Measurements from ENCODE around the gene PLA2G6.
"Not testable (repeated sequence)": the region's sequence is repeated elsewhere in the genome, so short reads cannot be mapped to it uniquely, and the experiment has no call there.

PLA2G6 gene

GRCh38 chr22:38164551-38164918, 17.1 kb downstream of the PLA2G6 start:
- DNase-seq, result no peak

- DNase-seq, result no peak
These were observed 17.6 kb downstream of the PLA2G6 start for GRCh38 chr22:38163844-38164550.

- DNase-seq, result no peak
These were observed 18.5 kb downstream of the PLA2G6 start for GRCh38 chr22:38162881-38163843.

DNA sequence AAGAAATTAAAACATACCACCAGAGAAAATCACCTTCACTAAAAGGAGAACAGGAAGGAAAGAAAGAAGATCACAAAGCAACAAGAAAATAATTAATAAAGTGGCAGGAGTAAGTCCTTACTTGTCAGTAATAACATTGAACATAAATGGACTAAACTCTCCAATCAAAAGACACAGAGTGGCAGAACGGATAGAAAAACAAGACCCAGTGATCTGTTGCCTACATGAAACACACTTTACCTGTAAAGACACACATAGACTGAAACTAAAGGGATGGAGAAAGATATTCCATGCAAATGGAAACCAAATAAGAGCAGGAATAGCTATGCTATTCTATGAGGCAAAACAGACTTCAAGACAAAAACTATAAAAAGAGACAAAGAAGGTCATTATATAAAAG, 25.9 kb downstream of the PLA2G6 start:
- no peak for DNase-seq

- DNase-seq, result not testable (repeated sequence)
These were observed 27.1 kb downstream of the PLA2G6 start for GRCh38 chr22:38154563-38154915.

DNA sequence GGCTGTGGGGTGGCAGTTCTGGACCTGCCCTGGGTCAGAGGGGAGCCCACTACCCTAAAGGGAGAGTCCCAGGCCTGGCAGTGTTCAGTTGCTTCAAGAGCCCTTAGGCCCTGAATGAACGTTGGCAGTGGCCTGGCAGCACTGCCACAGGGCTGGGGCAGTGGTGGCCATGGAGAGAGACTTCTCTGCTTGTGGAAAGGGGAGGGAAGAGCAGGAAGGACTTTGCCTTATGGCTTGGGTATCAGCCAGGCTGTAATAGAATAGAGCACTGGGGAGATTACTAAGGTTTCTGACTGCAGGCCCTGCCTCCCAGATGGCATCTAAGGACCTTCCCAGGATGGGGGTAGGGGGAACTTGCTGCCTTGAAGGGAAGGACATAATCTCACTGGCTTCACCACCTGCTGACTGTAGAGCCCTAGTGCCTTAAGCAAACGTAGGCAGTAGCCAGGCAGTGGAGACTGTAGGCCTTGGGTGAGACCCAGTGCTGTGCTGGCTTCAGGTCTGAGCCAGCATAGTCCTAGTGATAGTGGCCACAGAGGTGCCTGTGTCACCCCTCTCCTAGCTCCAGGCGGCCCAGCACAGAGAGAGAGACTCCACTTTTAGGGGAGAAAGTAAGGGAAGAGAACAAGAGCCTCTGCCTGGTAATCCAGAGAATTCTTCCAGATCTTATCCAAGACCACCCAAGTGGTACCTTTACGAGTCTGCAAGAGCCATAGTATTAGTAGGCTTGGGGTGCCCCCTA, 27.6 kb downstream of the PLA2G6 start:
- DNase-seq, result no peak

GRCh38 chr22:38151126-38151500, 30.5 kb downstream of the PLA2G6 start:
- peak in 1 of 2 donors; percentile 46 for DNase-seq

DNA sequence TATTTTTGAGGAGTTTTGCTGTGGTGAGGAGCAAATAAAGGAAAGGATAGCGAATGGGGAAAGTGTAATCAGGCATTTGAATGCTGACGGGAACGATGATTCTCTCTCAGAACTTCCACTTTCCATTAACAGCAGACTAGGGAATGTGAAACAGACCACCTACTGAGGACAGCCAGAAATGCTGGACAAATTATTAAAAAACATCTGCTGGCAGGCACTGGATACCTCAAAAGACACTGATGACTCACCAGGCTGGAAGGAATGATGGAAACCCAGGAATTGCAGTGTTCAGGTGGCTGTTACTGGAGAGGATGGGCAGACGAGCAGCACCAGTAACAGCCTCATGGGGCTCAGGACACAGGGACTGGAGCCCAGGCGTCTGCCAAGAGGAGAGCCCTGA, 33.4 kb downstream of the PLA2G6 start:
- DNase-seq, result no peak

GRCh38 chr22:38146166-38146565, 35.5 kb downstream of the PLA2G6 start:
- not testable (repeated sequence) for DNase-seq

GRCh38 chr22:38144025-38144405, 37.6 kb downstream of the PLA2G6 start:
- no peak for DNase-seq

DNA sequence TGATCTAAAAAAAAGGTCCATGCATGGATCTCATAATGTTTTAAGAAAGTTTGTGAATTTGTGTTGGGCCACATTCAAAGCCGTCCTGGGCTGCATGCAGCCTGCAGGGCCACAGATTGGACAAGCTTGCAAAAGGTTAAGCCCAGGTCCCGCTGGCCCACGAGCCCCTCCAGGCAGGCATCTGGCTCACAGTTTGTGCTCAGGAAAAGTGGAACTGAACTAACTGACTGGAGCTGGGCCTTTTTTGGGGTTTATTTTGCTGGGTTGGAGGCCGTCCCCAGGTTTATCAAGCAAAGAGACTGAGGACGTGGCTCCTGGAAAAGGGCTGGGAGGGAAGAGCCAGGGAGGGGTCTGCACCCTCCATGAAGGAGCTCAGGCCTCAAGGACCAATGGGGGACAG, 39.0 kb downstream of the PLA2G6 start:
- no peak for DNase-seq

- no peak for DNase-seq
These were observed 40.2 kb downstream of the PLA2G6 start for GRCh38 chr22:38141217-38141973.

GRCh38 chr22:38139901-38140300, 41.7 kb downstream of the PLA2G6 start:
- DNase-seq, result no peak

- no peak for DNase-seq
These were observed 42.7 kb downstream of the PLA2G6 start for GRCh38 chr22:38138961-38139360.

DNA sequence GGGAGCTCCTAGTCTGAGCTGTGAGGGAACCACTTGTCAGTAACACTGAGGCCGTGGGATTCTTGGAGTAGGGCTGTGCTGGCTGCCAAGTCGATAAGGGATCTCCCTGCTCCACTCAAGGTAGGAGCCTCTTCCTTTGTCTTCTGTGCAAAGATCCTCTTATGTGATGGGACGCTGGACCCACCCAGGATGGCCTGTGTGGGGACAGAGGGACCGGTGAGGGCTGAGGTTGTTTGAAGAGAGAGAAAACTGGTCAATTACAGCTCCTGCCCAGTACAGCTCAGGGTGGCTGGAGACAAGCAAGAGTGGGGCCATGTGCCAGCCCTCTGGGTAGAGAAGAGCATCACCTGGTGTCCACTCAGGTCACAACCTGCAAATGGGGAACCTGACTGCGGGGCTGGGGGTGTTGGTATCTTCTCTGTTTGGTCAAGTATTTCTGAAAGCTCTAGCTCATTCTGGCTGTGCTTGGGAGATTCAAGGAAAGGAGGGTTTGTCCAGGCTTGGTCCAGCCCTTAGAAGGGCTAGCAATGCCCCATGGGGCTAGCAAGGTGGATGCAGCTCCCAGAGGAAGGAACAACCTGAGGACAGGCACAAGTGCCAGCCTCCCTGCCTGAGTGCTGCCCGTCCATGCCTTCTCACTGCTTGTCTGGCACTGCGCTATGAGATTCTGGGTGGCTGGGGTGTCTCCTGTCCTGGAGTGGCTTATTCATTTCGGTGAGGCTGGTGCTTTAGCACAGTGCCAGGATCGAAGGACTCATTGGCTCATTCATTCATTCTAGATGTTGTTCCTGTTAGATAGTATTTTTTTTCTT, 43.5 kb downstream of the PLA2G6 start:
- DNase-seq, result no peak

GRCh38 chr22:38136607-38137006, 45.0 kb downstream of the PLA2G6 start:
- DNase-seq, result peak; percentile 20 to 27

DNA sequence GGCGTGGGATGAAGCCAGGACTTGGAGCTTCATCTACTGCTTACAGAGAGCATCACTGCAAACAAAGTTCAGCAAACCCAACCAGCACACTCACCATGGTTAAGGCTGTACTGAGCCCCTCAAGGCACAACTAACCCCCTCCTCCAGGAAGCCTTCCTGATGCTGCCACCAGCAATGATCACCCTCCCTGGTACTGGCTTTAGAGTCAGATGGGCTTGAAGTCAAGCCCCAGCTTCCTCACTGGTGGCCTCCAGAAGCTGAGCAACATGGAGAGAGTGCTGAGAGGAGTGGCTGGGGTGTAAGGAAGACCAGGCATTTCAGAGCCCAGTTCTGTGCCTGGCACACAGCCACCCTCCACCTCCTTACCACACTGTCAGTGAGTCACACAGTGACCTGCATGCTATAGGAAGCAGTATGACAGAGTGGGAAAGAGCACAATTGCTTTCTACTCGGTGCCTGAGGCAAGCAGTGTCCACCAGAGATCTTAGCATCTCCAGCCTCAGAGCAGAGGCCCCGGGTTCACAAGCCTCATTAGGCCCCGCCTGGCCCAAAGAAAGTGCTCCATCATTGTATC, 46.4 kb downstream of the PLA2G6 start:
- peak; percentile 74 to 90 for DNase-seq

- no peak for DNase-seq
These were observed 48.3 kb downstream of the PLA2G6 start for GRCh38 chr22:38133331-38133730.

- DNase-seq, result no peak
These were observed 48.8 kb downstream of the PLA2G6 start for GRCh38 chr22:38132794-38133193.

DNA sequence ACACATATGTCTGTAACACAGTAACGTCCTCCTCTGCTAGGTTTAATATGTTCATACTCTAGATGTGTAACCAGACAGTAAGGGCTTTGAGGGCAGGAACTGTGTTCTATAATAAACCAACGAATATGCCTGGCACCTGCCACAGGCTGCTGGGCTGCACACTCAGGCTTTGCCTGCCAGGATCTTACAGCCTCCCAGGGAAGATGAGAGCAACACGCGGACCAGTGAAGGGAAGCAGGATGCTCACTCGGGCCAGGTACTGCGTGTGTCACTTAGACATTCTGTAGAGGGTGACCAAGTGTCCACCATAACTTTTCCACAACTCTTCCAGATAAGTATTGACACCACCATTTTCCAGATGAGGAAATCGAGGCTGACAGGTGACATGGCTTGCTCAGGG, 49.5 kb downstream of the PLA2G6 start:
- no peak for DNase-seq

DNA sequence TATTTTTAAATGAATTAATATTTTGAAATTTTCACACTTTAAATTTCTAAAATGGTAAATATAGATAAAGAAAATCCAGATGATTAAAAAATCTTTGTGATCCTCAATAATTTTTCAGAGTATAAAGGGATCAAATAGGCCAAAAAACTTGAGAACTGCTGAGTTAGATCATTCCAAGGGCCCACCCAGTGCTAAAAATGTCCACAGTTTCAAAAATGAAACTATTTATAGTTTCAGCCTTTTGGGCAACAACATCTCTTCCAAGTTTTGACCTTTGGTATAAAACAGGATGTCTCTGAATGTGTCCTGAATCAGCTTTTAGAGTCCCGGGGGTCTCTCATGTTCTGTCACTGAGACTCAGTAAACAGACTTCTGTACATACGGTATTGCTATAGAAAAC, 50.2 kb downstream of the PLA2G6 start:
- no peak for DNase-seq

- DNase-seq, result no peak
These were observed 51.8 kb downstream of the PLA2G6 start for GRCh38 chr22:38129856-38130255.
